ENCODE data around the gene AUTS2.

AUTS2 gene

DNA sequence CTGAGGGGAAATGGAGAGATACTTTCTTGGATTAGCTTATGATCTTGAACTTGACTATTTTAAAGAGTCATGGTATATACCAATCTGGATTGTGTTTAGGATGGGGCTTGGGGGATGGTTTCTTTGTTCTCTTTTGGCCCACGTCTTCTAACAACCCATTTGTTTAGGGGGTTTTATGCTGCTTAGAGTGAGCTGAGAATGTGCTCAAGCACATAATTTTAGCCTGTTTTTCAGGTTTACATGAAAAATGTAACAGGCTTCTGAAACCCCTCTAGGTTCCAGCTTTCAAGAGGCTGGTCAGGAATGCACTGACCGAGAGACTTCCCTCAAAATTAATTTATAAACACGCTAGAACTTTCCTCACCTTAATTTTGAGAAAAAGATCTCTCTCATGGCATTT is 94.3 kb downstream of the AUTS2 start:
- no peak for DNase-seq

GRCh38 chr7:69693042-69693441 is 94.8 kb downstream of the AUTS2 start:
- no peak for DNase-seq

- no peak for DNase-seq
Measured at GRCh38 chr7:69696054-69696591, 97.8 kb downstream of the AUTS2 start.

GRCh38 chr7:69696686-69697685 is 98.7 kb downstream of the AUTS2 start:
- DNase-seq: no peak

DNA sequence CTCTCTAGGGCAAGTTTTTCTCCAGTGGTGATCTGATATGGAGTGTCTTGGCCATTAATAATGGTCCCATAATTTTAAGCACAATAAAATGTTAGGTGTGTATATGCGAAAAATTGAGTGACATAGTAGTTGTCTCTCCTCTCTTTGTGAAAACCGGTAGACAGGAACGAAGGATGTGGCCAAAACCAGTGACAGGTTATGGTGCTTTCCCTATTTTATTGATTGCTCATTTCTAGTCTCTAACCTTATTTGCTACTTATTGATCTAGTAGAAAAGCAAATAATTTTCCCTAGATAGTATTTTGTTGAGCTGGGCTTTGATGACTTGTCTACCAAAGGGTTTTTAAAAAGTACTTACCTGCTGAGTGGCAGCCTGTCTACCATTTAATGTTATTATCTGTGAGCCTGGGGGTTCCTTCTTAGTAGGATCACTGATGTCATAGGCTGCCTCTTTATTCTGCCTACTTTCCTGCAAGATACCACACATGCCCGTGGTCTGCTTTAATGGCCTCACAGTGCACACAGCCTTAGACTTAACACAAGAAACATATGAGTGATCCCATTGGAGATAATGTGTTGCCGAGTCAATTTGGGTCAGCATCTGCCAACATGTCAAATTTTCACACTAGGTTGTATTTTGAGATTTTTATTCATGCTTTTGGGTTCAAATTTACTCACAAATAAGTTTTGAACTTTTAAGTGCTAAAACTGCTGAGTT is 100.0 kb downstream of the AUTS2 start:
- DNase-seq: no peak

DNA sequence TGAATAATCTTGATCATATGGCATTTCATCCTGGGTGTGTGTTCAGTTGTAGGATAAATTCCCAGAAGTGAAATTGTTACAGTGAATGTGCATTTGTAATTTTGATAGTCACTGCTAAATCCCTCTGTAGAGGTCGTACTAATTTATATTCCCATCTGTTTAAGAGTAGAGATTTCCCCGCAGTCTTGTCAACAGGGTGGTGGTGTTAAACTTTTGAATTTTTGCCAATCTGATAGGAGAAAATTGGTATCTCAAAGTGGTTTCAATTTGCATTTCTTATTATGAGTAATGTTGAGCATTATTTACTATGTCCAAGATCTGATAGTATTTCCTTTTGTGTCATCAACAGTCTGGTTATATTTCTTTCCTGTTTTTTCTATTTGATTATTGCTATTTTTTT is 101.7 kb downstream of the AUTS2 start:
- no peak for DNase-seq

DNA sequence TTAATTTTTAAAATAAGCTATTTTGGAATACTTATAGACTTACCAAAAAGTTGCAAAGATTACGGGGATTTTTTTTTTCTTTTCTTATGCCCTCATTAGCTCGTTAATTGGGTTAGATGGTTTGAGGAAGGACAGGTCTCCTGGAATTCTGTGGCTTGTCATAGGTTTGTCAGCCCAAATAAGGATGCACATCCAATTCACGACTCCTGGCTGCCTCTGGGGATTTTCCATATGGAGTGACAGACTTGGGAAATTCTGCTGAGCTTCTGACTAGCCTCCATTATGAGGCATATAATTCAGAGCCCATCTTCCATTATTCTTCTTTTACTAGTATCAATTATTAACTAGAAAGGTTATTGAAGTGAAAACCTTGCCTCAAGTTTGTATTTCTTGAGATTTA is 102.1 kb downstream of the AUTS2 start:
- no peak for DNase-seq

- no peak for DNase-seq
Measured at GRCh38 chr7:69701288-69701687, 103.0 kb downstream of the AUTS2 start.

DNA sequence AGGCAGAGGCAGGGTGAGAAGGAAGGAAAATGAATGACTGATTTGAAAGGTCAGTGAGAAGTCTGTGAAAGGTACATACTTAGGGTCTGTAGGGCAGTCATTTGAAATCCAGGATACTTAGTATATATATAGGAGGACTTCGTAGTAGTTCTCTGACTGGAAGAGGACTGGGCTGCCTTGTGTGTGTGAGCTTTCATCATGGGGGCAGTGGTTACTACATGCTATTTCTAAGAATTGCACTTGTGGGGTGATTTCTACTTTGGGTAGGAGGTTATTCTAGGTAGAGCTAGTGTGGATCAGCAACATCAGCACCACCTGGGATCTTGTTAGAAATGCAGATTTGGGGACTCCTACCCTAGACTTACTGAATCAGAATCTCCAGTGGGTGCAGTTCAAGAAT is 104.1 kb downstream of the AUTS2 start:
- DNase-seq: no peak

- DNase-seq: peak; percentile 9
Measured at GRCh38 chr7:69703099-69703498, 104.8 kb downstream of the AUTS2 start.

DNA sequence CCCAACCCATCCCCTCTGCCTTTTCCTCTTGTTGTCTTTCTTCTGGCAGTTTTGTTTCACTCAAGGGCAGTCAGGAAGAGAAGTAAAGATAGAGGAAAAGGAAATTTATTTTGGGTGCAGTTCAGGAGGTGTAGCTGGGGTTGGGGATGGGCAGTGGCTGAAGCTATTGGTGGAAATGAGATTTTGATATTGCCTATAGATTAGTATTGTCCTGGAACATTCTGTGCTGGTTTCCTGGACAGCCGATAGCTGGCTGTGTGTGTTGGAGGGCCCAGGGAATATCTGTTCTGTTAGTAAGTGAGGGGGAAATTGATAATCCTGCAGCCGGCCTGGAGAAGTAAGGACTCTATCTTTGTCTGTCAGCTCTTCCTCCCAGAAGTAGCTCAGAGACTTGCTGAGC is 107.8 kb downstream of the AUTS2 start:
- DNase-seq: no peak

GRCh38 chr7:69708857-69709256 is 110.6 kb downstream of the AUTS2 start:
- peak; percentile 76 for DNase-seq

DNA sequence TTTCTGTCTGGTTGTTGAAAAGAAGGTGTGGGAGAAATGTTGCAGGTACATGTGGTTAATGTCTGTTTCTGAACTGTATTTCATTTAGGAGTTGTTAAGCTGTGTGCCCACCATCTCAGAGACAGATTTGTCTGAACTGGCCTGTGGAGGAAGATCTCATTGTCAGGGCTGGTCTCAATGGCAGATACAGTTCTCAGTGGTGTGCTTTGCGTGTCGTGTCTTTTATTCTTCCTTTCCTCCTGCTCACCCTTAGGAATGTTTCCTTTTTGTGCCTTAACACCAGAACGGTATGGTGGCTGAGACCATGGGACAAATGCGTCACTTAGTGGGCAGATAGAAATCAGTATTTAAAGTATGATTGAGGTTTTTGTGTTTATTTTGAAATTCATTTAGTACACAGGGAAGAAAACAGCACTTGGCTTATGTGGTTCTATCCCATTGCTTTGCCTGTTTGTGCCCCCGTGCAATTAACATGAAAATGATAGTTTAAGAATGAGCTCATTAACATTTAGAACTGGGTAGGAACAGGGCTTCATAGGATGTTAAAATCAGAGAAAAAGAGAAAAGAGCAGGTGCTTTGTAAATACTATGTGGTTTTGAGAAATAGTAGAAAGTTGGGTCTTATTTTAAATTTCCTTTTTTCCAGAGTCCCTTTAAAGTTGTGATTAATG is 112.6 kb downstream of the AUTS2 start:
- no peak for DNase-seq

DNA sequence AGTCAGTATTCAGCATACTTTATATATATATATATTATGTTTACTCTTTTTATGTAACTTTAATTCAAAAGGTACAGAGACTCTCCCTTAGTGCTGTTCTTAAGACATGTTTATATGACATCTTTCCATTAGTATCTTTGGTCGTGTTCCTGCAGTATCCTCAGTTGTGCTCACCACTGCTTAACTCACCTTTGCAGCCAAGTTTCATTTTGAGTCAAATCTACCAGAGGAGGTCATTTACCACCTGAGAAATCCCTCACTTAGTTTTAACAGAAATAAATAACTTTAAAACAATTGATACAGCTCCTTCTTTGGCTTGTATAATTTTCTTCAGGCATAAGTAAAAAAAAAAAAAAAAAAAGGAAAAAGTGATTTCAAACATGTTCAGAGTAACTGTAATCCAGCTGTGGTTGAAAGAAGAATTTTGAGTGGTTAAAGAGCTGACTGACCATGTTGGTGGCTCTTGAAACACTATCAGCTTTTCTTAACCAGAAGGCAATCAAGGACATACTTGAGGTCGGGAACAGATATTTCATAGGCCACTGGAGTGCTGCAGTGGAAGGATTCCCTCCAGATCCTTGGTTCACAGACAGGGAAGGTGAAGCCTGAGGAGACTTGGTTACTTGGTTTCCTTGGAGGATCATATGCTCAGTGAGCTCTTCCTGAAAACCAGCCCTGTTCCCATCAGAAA is 116.8 kb downstream of the AUTS2 start:
- DNase-seq: no peak

DNA sequence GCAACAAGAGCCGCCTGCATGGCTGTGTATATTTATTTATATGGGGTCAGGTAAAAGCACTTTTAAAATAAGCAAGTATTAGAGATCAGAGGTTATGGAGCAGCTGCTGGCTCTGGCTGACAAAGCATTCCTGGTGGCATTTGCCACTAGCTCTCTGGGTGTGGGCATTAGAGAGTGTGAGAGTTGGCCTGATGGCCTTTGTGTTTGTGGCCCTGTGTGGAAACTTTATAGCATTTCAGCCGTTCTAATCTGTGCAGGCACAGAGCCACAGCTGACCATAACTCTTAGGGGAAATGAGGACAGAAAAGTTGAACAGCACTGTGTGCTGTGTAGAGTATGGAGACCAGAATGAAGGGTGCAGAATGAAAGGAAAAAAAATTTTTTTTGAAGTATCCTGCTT is 118.9 kb downstream of the AUTS2 start:
- DNase-seq: no peak

- no peak for DNase-seq
Measured at GRCh38 chr7:69719717-69720116, 121.4 kb downstream of the AUTS2 start.

DNA sequence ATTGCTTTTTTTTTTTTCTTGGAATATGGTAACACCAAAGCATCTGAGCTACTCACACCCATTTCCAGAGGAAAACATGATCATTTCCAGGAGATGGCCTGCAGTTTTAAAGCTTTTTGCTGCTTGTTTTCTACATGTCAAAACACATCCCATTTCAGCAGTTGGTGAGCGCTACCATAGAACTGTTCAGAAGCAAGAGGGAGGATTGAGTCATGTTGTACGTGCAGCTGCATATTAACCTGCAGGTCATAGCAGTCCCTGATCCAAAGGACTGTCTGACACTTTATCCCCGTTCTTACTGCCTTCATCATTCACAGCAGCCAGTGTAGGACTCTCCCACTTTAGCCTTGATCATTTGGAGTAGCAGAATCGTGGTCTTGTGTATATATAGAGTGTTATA is 124.6 kb downstream of the AUTS2 start:
- no peak for DNase-seq

- DNase-seq: no peak
Measured at GRCh38 chr7:69723663-69724062, 125.4 kb downstream of the AUTS2 start.

- DNase-seq: peak; percentile 9
Measured at GRCh38 chr7:69728304-69728703, 130.0 kb downstream of the AUTS2 start.

- DNase-seq: peak; percentile 81
Measured at GRCh38 chr7:69732203-69732602, 133.9 kb downstream of the AUTS2 start.

GRCh38 chr7:69735582-69735981 is 137.3 kb downstream of the AUTS2 start:
- no peak for DNase-seq

DNA sequence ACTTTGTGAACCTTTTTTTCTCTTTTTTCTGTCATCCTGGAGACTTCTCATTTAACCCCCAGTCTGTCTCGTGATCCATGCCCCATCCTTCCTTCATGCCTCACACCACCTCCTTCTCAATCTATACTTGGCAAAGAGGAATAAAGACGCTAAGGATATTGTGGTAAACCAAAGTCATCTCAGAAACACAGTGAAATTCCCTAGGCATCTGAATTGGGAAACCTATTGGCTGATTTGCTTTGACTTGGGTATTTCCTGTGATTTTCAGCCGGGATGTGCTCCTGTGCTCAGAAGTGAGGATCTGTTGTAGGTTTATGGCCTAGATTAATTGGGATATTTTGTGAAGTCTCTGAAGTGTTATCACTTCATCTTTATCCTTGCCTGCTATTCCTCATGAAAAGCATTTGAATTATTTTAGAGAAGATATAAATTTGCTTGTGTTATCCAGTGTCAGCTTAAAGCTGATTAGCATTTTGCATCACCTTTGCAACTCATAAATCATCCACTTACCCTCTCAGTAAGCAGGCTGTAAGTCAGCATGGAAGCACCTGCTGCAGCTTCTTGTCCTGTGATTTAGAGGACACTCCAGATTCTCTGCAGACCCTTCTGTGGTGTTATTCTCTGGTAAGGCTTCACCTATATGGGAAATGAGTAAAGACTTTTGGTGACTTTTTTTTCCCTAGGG is 138.0 kb downstream of the AUTS2 start:
- no peak for DNase-seq
